Mesothelial cell of epicardium (in vitro differentiated cells): ENCODE results near the gene PIK3IP1. TPM values are rescaled to one million over a fixed set of nuclear protein-coding genes. Genes with fewer than 3 reads are reported as not detected.

ENCODE experiments used
- DNase-seq, 2 experiments: peaks; one replicate each; pipeline ENCODE4 v3.0.0; 2021; ENCODE audit warnings: low spot score in 2 of 2; ENCODE audit not compliant: unreplicated experiment in 2 of 2
- H3K27ac Mint-ChIP-seq: 2 replicates; pipeline ENCODE4 v1.8.0; 2021; ENCODE audit warnings: mixed read lengths
- H3K27me3 Mint-ChIP-seq: 2 replicates; pipeline ENCODE4 v1.8.0; 2021; ENCODE audit warnings: low read depth, mixed read lengths
- H3K36me3 Mint-ChIP-seq: 2 replicates; pipeline ENCODE4 v1.8.0; 2021; ENCODE audit warnings: mixed read lengths
- H3K4me1 Mint-ChIP-seq: 2 replicates; pipeline ENCODE4 v1.8.0; 2021; ENCODE audit warnings: mixed read lengths
- H3K4me3 Mint-ChIP-seq: 2 replicates; pipeline ENCODE4 v1.8.0; 2021; ENCODE audit warnings: mild to moderate bottlenecking, moderate library complexity, mixed read lengths
- H3K9me3 Mint-ChIP-seq: 2 replicates; pipeline ENCODE4 v1.8.0; 2021; ENCODE audit warnings: mixed read lengths
- total RNA-seq: library from RNA; stranded (reverse); gene quantifications from 3 replicates; pipeline ENCODE4 v1.2.1, GENCODE V29; 2021
- TF ChIP-seq, protein P1 (sequence below): fragments of 200-600 bp; sonication (generic); IDR thresholded peaks from one replicate; pipeline ENCODE4 v1.5.0; 2021; ENCODE audit warnings: antibody characterized with exemption; ENCODE audit not compliant: unreplicated experiment

The PIK3IP1 gene
- total RNA-seq, 1 donor from 2014 or later = 19.1 TPM

DNA sequence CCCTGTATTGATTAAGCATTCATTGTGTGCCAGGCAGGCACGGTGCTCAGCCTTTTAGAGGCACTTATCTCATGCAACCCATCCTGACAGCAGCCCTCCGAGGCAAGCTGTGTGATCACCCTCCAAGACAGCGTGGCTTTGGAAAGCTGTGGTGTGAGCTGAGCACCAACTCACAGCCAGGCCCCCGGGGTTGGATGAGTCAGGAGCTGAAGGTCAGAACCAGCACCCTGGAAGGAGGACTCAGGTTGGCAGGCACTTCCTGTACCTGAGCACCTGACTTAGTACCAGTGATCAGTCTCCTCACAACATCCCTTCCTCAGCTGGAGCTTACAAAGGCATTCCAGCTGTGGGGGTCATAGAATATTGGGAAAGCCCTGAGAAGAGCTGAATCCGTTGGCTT, 44.9 kb upstream of the PIK3IP1 start:
- Mint-ChIP-seq H3K4me3 (no peak overlapping the region), H3K27ac (no peak overlapping the region), H3K4me1 (peaks cover 26% of the 10 kb centered on the region), H3K27me3 (no peaks in the 10 kb centered on the region), H3K36me3 (peaks cover 45% of the 10 kb centered on the region), H3K9me3 (no peaks in the 10 kb centered on the region)
- TF ChIP-seq, protein P1, sequence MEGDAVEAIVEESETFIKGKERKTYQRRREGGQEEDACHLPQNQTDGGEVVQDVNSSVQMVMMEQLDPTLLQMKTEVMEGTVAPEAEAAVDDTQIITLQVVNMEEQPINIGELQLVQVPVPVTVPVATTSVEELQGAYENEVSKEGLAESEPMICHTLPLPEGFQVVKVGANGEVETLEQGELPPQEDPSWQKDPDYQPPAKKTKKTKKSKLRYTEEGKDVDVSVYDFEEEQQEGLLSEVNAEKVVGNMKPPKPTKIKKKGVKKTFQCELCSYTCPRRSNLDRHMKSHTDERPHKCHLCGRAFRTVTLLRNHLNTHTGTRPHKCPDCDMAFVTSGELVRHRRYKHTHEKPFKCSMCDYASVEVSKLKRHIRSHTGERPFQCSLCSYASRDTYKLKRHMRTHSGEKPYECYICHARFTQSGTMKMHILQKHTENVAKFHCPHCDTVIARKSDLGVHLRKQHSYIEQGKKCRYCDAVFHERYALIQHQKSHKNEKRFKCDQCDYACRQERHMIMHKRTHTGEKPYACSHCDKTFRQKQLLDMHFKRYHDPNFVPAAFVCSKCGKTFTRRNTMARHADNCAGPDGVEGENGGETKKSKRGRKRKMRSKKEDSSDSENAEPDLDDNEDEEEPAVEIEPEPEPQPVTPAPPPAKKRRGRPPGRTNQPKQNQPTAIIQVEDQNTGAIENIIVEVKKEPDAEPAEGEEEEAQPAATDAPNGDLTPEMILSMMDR = no peak
- no peak for DNase-seq

DNA sequence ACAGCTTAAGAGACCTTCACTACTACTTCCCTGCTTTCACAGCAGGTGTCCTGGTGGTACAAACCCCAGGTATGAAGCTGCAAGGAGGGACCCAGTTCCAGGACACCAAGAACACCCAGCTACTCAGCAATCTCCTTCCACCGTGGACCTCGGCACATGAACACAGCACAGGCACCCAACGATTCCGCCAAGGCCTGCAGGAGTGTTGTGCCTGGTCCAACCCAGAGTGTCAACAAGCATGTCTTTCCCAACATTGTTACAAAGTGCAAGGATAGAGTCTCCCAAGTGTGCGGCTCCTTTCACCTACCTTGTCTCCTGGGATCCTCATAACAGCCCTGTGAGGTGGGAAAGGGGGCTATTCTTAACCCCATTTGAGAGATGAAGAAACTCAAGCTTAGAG, 42.0 kb upstream of the PIK3IP1 start:
- Mint-ChIP-seq H3K4me3 (no peak overlapping the region), H3K27me3 (no peaks in the 10 kb centered on the region), H3K27ac (no peak overlapping the region), H3K4me1 (peaks cover 2% of the 10 kb centered on the region), H3K36me3 (peaks cover 55% of the 10 kb centered on the region), H3K9me3 (no peaks in the 10 kb centered on the region)
- no peak for DNase-seq
- TF ChIP-seq, protein P1 = no peak

DNA sequence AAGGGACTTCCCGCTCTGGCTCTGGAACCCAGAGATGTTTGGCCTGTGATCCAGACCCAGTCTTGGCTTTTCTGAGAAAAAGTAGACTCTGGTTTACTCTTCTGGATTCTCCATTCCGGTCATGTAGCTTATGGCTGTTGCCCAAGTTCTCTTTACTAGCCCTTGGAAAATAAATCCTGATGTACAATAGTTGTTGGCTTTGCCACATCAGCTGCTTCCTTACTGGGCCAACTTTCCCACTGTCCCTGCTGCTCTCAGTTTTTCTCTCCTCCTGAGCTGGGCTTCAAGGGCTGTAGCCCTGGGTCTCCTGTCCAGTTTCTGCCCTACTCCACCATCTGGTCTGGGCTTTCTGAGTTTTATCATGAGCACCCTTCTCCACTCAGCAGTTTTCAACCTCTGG, 41.4 kb upstream of the PIK3IP1 start:
- no peak for DNase-seq
- Mint-ChIP-seq H3K4me1 (no peaks in the 10 kb centered on the region), H3K9me3 (no peaks in the 10 kb centered on the region), H3K27ac (no peak overlapping the region), H3K27me3 (no peaks in the 10 kb centered on the region), H3K4me3 (no peak overlapping the region), H3K36me3 (peaks cover 61% of the 10 kb centered on the region)
- TF ChIP-seq, protein P1 = no peak

DNA sequence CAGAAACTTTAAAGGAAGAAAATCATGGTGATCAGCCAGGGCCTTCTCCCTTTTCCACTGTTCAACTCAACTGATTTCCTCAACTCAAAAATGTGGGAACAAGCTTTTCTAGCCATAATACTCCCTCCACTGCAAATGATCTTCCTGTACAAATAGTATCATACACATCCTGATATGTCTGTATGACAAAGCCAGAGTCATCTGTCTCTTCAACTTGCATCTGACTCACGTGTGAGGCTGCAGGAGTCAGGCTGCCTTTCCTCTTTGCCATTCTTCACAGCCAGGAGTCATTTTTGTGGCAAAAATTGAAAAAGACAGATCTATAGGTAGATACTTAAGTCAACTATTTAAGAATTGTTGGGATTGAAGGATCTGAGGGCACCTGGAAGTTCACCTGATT, 40.6 kb upstream of the PIK3IP1 start:
- no peaks in the 10 kb centered on the region for H3K27me3 Mint-ChIP-seq
- no peak for DNase-seq
- no peak overlapping the region for H3K27ac Mint-ChIP-seq
- no peak overlapping the region for H3K4me3 Mint-ChIP-seq
- H3K4me1 Mint-ChIP-seq = no peaks in the 10 kb centered on the region
- TF ChIP-seq, protein P1 = no peak
- H3K36me3 Mint-ChIP-seq = peaks cover 65% of the 10 kb centered on the region
- no peaks in the 10 kb centered on the region for H3K9me3 Mint-ChIP-seq

DNA sequence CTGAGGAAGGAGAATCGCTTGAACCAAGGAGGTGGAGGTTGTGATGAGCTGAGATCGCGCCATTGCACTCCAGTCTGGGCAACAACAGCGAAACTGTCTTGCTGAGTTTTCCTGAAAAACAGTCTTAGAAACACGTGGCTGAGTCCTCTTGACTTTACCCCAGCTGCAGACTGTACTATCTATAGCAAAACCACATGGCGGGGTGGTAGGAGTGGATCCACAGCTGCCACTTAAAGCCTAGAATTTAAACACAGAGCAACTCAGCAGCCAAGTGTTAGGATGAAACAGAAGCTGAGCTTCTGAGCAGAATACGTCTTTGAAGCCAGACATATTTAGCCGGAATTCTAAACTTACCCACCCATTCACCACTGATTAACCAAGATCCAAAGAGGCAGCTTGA, 39.7 kb upstream of the PIK3IP1 start:
- TF ChIP-seq, protein P1 = no peak
- Mint-ChIP-seq H3K36me3 (peaks cover 65% of the 10 kb centered on the region), H3K4me1 (no peaks in the 10 kb centered on the region), H3K27ac (no peak overlapping the region), H3K9me3 (no peaks in the 10 kb centered on the region), H3K4me3 (no peak overlapping the region), H3K27me3 (no peaks in the 10 kb centered on the region)
- DNase-seq = no peak
